ENCODE data around the gene ALG12.

ALG12 gene

GRCh38 chr22:49872347-49872746 is 45.9 kb downstream of the ALG12 start:
- Histone ChIP-seq H3K27ac (ENCODE audit: low read depth, low read length, poor library complexity, severe bottlenecking) (no peak overlapping the region), H3K9me2 (ENCODE audit: low read depth, low read length) (no peaks in the 10 kb centered on the region), H3K36me3 (ENCODE audit: insufficient read depth, low read length) (peaks cover 43% of the 10 kb centered on the region), H3K4me2 (ENCODE audit: low read length) (no peak overlapping the region), H3K9me3 (ENCODE audit: low read length) (peaks cover 28% of the 10 kb centered on the region), H4K20me1 (ENCODE audit: insufficient read depth, low read length) (no peaks in the 10 kb centered on the region), H2AFZ (ENCODE audit: low read length) (no peak overlapping the region), H3K4me1 (ENCODE audit: insufficient read depth, low read length, severe bottlenecking) (no peaks in the 10 kb centered on the region), H3K4me3 (ENCODE audit: low read depth, low read length, poor library complexity, severe bottlenecking) (no peak overlapping the region), H3K27me3 (ENCODE audit: insufficient read depth, low read length) (no peaks in the 10 kb centered on the region), H3K79me2 (ENCODE audit: insufficient read depth, low read length) (peaks cover 78% of the 10 kb centered on the region), H3K9ac (ENCODE audit: low read length) (no peak overlapping the region), H3F3A (ENCODE audit: insufficient read depth, low read length) (no peaks in the 10 kb centered on the region)
- TF ChIP-seq, protein P1, sequence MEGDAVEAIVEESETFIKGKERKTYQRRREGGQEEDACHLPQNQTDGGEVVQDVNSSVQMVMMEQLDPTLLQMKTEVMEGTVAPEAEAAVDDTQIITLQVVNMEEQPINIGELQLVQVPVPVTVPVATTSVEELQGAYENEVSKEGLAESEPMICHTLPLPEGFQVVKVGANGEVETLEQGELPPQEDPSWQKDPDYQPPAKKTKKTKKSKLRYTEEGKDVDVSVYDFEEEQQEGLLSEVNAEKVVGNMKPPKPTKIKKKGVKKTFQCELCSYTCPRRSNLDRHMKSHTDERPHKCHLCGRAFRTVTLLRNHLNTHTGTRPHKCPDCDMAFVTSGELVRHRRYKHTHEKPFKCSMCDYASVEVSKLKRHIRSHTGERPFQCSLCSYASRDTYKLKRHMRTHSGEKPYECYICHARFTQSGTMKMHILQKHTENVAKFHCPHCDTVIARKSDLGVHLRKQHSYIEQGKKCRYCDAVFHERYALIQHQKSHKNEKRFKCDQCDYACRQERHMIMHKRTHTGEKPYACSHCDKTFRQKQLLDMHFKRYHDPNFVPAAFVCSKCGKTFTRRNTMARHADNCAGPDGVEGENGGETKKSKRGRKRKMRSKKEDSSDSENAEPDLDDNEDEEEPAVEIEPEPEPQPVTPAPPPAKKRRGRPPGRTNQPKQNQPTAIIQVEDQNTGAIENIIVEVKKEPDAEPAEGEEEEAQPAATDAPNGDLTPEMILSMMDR (IDR thresholded peaks at IDR 0.05; ENCODE audit: low read length) = no peak
- TF ChIP-seq EZH2 (IDR thresholded peaks at IDR 0.05; ENCODE audit: borderline replicate concordance, low read length) = no peak

- Histone ChIP-seq H3K36me3 (ENCODE audit: insufficient read depth, low read length) (peaks cover 46% of the 10 kb centered on the region), H3K27ac (ENCODE audit: low read depth, low read length, poor library complexity, severe bottlenecking) (no peak overlapping the region), H3F3A (ENCODE audit: insufficient read depth, low read length) (no peaks in the 10 kb centered on the region), H2AFZ (ENCODE audit: low read length) (no peak overlapping the region), H3K4me3 (ENCODE audit: low read depth, low read length, poor library complexity, severe bottlenecking) (no peak overlapping the region), H3K4me2 (ENCODE audit: low read length) (no peak overlapping the region), H3K79me2 (ENCODE audit: insufficient read depth, low read length) (peaks cover 83% of the 10 kb centered on the region), H3K4me1 (ENCODE audit: insufficient read depth, low read length, severe bottlenecking) (no peaks in the 10 kb centered on the region), H4K20me1 (ENCODE audit: insufficient read depth, low read length) (no peaks in the 10 kb centered on the region), H3K9ac (ENCODE audit: low read length) (no peak overlapping the region), H3K9me2 (ENCODE audit: low read depth, low read length) (no peaks in the 10 kb centered on the region), H3K9me3 (ENCODE audit: low read length) (peaks cover 35% of the 10 kb centered on the region), H3K27me3 (ENCODE audit: insufficient read depth, low read length) (no peaks in the 10 kb centered on the region)
- TF ChIP-seq, protein P1 (IDR thresholded peaks at IDR 0.05; ENCODE audit: low read length) = no peak
These were observed 46.8 kb downstream of the ALG12 start for GRCh38 chr22:49871482-49871881.

DNA sequence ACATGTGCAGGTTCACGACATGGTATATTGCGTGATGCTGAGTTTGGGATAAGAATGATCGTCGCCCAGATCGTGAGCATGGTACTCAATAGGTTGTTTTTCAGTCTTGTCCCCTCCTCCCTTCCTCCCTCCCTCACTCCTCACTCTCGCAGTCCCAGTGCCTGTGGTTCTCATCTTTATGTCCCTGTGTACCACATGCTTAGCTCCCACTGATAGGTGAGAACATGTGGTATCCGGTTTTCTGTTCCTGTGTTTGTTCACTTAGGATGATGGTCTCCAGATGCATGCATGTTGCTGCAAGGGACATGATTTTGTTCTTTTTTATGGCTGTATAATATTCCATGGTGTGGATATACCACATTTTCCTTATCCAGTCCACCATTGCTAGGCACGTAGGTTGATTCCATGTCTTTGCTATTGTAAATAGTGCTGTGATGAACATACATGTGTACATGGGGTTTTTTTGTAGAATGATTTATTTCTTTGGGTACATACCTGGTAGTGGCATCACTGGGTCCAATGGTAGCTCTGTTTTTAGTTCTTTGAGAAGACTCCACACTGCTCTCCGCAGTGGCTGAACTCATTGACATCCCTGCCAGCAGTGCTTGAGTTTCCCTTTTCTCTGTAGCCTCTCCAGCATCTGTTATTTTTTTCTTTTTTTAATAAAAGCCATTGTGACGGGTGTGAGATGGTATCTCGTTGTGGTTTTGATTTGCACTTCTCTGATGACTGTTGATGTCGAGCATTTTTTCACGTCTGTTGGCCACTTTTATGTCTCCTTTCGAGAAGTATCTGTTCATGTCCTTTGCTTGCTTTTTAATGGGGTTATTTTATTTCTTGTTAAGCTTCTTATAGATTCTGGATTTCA is 48.2 kb downstream of the ALG12 start:
- no peak overlapping the region for H3K27ac ChIP-seq (ENCODE audit: low read depth, low read length, poor library complexity, severe bottlenecking)
- no peaks in the 10 kb centered on the region for H3K27me3 ChIP-seq (ENCODE audit: insufficient read depth, low read length)
- no peaks in the 10 kb centered on the region for H3K9me2 ChIP-seq (ENCODE audit: low read depth, low read length)
- H2AFZ ChIP-seq (ENCODE audit: low read length) = no peak overlapping the region
- TF ChIP-seq, protein P1 (IDR thresholded peaks at IDR 0.05; ENCODE audit: low read length) = no peak
- no peak for TF ChIP-seq EZH2 (IDR thresholded peaks at IDR 0.05; ENCODE audit: borderline replicate concordance, low read length)
- H3K4me3 ChIP-seq (ENCODE audit: low read depth, low read length, poor library complexity, severe bottlenecking) = no peak overlapping the region
- peaks cover 83% of the 10 kb centered on the region for H3K79me2 ChIP-seq (ENCODE audit: insufficient read depth, low read length)
- H3K36me3 ChIP-seq (ENCODE audit: insufficient read depth, low read length) = peaks cover 48% of the 10 kb centered on the region
- no peak overlapping the region for H3K4me2 ChIP-seq (ENCODE audit: low read length)
- H3K9me3 ChIP-seq (ENCODE audit: low read length) = peaks cover 36% of the 10 kb centered on the region
- H3F3A ChIP-seq (ENCODE audit: insufficient read depth, low read length) = no peaks in the 10 kb centered on the region
- no peak overlapping the region for H3K9ac ChIP-seq (ENCODE audit: low read length)
- H3K4me1 ChIP-seq (ENCODE audit: insufficient read depth, low read length, severe bottlenecking) = no peaks in the 10 kb centered on the region
- H4K20me1 ChIP-seq (ENCODE audit: insufficient read depth, low read length) = no peaks in the 10 kb centered on the region
